OCI-LY7 (cell line): ENCODE data around the gene CATSPERE. TPM values are rescaled to one million over a fixed set of nuclear protein-coding genes. Genes with fewer than 3 reads are reported as not detected.

ENCODE experiments used
- BruUV-seq: library from RNA; stranded (reverse); fragments of 400-500 nt; replicated peaks from 2 replicates; lab custom pipeline; 2021; lab: Mats Ljungman, UMichigan
- CTCF ChIA-PET: fragments of 300-600 bp; sonication (Branson Sonifier 250); formaldehyde crosslinking; loops from one replicate; lab custom pipeline; 2022; ENCODE audit warnings: antibody characterized with exemption; ENCODE audit not compliant: unreplicated experiment; lab: Charles Lee
- POLR2A ChIA-PET: fragments of 300-600 bp; sonication (Branson Sonifier 250); formaldehyde crosslinking; loops from one replicate; lab custom pipeline; 2022; ENCODE audit warnings: antibody characterized with exemption; lab: Charles Lee
- DNase-seq: peaks from one replicate; pipeline ENCODE4 v3.0.0-alpha.2; 2015; ENCODE audit warnings: low spot score
- H2AFZ ChIP-seq: fragments of 200-600 bp; sonication (generic), shearing (Covaris generic); 2 replicates; pipeline ENCODE4 v1.6.1; 2014; ENCODE audit warnings: mild to moderate bottlenecking, antibody characterized with exemption, low read length, moderate library complexity
- H3K27ac ChIP-seq: fragments of 200-600 bp; sonication (generic); 2 replicates; pipeline ENCODE4 v1.5.1; 2014; ENCODE audit warnings: mixed run types, low read depth, mild to moderate bottlenecking, moderate library complexity, low read length, inconsistent platforms; ENCODE audit not compliant: poor library complexity, severe bottlenecking
- H3K36me3 ChIP-seq: fragments of 200-600 bp; sonication (generic); 2 replicates; pipeline ENCODE4 v1.6.1; 2014; ENCODE audit warnings: mild to moderate bottlenecking, antibody characterized with exemption, low read length, moderate library complexity, mixed read lengths; ENCODE audit not compliant: insufficient read depth
- H3K4me1 ChIP-seq: fragments of 200-600 bp; sonication (generic); 2 replicates; pipeline ENCODE4 v1.5.1; 2014; ENCODE audit warnings: mild to moderate bottlenecking, low read length; ENCODE audit not compliant: insufficient read depth, poor library complexity, severe bottlenecking
- H3K4me2 ChIP-seq: fragments of 200-600 bp; sonication (generic); 2 replicates; pipeline ENCODE4 v1.6.1; 2014; ENCODE audit warnings: mild to moderate bottlenecking, low read length
- H3K4me3 ChIP-seq: fragments of 200-600 bp; sonication (generic); 2 replicates; pipeline ENCODE4 v1.5.1; 2014; ENCODE audit warnings: mild to moderate bottlenecking, low read depth, low read length; ENCODE audit not compliant: poor library complexity, severe bottlenecking
- H3K79me2 ChIP-seq: fragments of 200-600 bp; sonication (generic); 2 replicates; pipeline ENCODE4 v1.6.1; 2016; ENCODE audit warnings: low read depth, mild to moderate bottlenecking, low read length, moderate library complexity, mixed read lengths; ENCODE audit not compliant: insufficient read depth
- H3K9me2 ChIP-seq: fragments of 200-600 bp; sonication (generic); 2 replicates; pipeline ENCODE4 v1.6.1; 2016; ENCODE audit warnings: mild to moderate bottlenecking, low read length, mixed read lengths; ENCODE audit not compliant: insufficient read depth
- H3K9me3 ChIP-seq: fragments of 200-600 bp; sonication (generic); 2 replicates; pipeline ENCODE4 v1.6.1; 2014; ENCODE audit warnings: mild to moderate bottlenecking, mixed run types, low read length, mixed read lengths
- H4K20me1 ChIP-seq: fragments of 200-600 bp; sonication (generic); 2 replicates; pipeline ENCODE4 v1.6.1; 2014; ENCODE audit warnings: mild to moderate bottlenecking, antibody characterized with exemption, low read length, moderate library complexity, mixed read lengths; ENCODE audit not compliant: insufficient read depth
- EZH2phosphoT487 ChIP-seq: fragments of 200-600 bp; sonication (generic); IDR thresholded peaks from 2 replicates; pipeline ENCODE4 v1.6.1; 2018; ENCODE audit warnings: low read depth, borderline replicate concordance, mild to moderate bottlenecking, mixed run types, antibody characterized with exemption, low read length, moderate library complexity, mixed read lengths
- intact Hi-C: fragments of 100-400 bp; cut with micrococcal nuclease; formaldehyde crosslinking; loops from one replicate; pipeline ENCODE4 v1.10.0; 2022; ENCODE audit not compliant: unreplicated experiment
- total RNA-seq, 2 experiments: library from RNA; depleted of rRNA in 1 of 2; stranded (reverse); fragments of >200 nt in 1 of 2; shearing (Covaris generic) in 1 of 2; gene quantifications; 2 replicates each; pipeline ENCODE4 v1.2.3, GENCODE V29; 2014 to 2022
- TF ChIP-seq, protein P1 (sequence below): fragments of 200-600 bp; sonication (generic); conservative IDR thresholded peaks from 2 replicates; pipeline ENCODE4 v1.5.1; 2014; ENCODE audit warnings: mild to moderate bottlenecking, antibody characterized with exemption, low read length, moderate library complexity, mixed read lengths

CATSPERE gene
- total RNA-seq, 2 experiments from 2014 or later: 0.41 to 1.1 TPM

DNA sequence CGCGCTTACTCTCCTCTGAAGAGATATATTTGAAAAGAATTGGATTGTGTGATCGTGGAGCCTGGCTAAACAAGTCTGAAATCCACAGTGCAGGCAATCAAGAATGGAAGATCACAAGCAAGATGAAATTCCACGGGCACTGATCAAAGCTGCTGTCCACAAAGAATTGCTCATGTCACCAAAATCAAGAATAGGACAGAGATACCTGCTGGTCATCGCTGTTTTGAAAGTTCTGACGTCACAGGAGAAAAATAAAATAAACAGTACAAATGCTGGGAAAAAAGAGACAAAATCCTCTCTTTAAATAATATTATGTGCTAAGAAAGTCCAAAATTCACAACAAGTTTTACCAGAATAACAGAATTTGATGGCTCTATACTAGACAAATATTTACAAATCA, 179.8 kb downstream of the CATSPERE start:
- H3K4me1 ChIP-seq: no peaks in the 10 kb centered on the region
- H3K27ac ChIP-seq: no peak overlapping the region
- no peak overlapping the region for H2AFZ ChIP-seq
- CTCF ChIA-PET: no interaction called here
- no peak overlapping the region for H3K4me3 ChIP-seq
- POLR2A ChIA-PET: interaction anchor here (0.7 to 2.6 kb wide), 2 partner anchors 14 to 182 kb away, joined by 3 to 10 read pairs; no protein-coding TSS in a partner anchor
- H3K9me3 ChIP-seq: no peaks in the 10 kb centered on the region
- no peaks in the 10 kb centered on the region for H3K9me2 ChIP-seq
- H3K79me2 ChIP-seq: no peaks in the 10 kb centered on the region
- no peaks in the 10 kb centered on the region for H4K20me1 ChIP-seq
- intact Hi-C loops: no loop called here
- no TSS peak for BruUV-seq
- TF ChIP-seq, protein P1, sequence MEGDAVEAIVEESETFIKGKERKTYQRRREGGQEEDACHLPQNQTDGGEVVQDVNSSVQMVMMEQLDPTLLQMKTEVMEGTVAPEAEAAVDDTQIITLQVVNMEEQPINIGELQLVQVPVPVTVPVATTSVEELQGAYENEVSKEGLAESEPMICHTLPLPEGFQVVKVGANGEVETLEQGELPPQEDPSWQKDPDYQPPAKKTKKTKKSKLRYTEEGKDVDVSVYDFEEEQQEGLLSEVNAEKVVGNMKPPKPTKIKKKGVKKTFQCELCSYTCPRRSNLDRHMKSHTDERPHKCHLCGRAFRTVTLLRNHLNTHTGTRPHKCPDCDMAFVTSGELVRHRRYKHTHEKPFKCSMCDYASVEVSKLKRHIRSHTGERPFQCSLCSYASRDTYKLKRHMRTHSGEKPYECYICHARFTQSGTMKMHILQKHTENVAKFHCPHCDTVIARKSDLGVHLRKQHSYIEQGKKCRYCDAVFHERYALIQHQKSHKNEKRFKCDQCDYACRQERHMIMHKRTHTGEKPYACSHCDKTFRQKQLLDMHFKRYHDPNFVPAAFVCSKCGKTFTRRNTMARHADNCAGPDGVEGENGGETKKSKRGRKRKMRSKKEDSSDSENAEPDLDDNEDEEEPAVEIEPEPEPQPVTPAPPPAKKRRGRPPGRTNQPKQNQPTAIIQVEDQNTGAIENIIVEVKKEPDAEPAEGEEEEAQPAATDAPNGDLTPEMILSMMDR: no peak
- TF ChIP-seq EZH2phosphoT487: no peak
- no peak for DNase-seq
- no peaks in the 10 kb centered on the region for H3K36me3 ChIP-seq
- no peak overlapping the region for H3K4me2 ChIP-seq

DNA sequence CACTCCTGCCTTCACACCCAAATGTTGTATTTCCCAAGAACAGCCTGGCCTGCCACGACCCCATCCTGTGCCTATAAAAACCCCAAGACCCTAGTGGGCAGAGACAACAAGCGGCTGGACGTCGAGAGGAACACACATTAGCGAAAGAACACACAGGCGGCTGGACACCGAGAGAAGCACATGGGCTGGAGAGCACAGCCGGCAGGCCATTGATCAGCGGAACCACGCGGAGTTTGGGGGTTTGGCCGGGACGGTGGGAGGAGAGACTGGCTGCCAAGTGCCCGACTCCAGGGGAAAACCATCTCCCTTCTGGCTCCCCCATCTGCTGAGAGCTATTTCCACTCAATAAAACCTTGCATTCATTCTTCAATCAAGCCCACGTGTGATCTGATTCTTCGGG, 181.5 kb downstream of the CATSPERE start:
- Histone ChIP-seq H4K20me1 (no peaks in the 10 kb centered on the region), H3K9me2 (no peaks in the 10 kb centered on the region), H3K79me2 (no peaks in the 10 kb centered on the region), H3K36me3 (no peaks in the 10 kb centered on the region), H3K4me3 (no peak overlapping the region), H2AFZ (no peak overlapping the region), H3K4me1 (no peaks in the 10 kb centered on the region), H3K27ac (no peak overlapping the region), H3K4me2 (no peak overlapping the region), H3K9me3 (no peaks in the 10 kb centered on the region)
- no TSS peak for BruUV-seq
- CTCF ChIA-PET: no interaction called here
- POLR2A ChIA-PET: no interaction called here
- TF ChIP-seq, protein P1: no peak
- no peak for TF ChIP-seq EZH2phosphoT487
- intact Hi-C loops: no loop called here
- DNase-seq: no peak

GRCh38 chr1:244642988-244643387, 181.9 kb downstream of the CATSPERE start:
- intact Hi-C loops: no loop called here
- Histone ChIP-seq H3K79me2 (no peaks in the 10 kb centered on the region), H3K27ac (no peak overlapping the region), H3K4me2 (no peak overlapping the region), H3K9me3 (no peaks in the 10 kb centered on the region), H3K4me3 (no peak overlapping the region), H2AFZ (no peak overlapping the region), H3K4me1 (no peaks in the 10 kb centered on the region), H3K9me2 (no peaks in the 10 kb centered on the region), H3K36me3 (no peaks in the 10 kb centered on the region), H4K20me1 (no peaks in the 10 kb centered on the region)
- POLR2A ChIA-PET: no interaction called here
- no peak for DNase-seq
- BruUV-seq: no TSS peak
- CTCF ChIA-PET: interaction anchor here (1.2 kb wide), 1 partner anchor 9 kb away, joined by 3 read pairs; no protein-coding TSS in a partner anchor
- TF ChIP-seq, protein P1: no peak
- TF ChIP-seq EZH2phosphoT487: no peak
